GM23338 (cell line): ENCODE data around the gene OR1E2. TPM values are rescaled to one million over a fixed set of nuclear protein-coding genes. Genes with fewer than 3 reads are reported as not detected.

Experiments used
- ATAC-seq: fragments of 200-7000 bp; cut with Tn5 transposase; 3 replicates; pipeline ENCODE4 v1.9.1; 2020
- DNase-seq: peaks from one replicate; pipeline ENCODE4 v3.0.0-alpha.2; 2015; ENCODE audit warnings: low spot score
- H2AFZ ChIP-seq: fragments of 200-600 bp; sonication (generic); 2 replicates; pipeline ENCODE4 v1.8.0; 2016; ENCODE audit warnings: antibody characterized with exemption, mild to moderate bottlenecking, moderate library complexity
- H3F3A ChIP-seq: fragments of 200-600 bp; sonication (generic); replicated peaks from 2 replicates; pipeline ENCODE4 v1.8.0; 2017; ENCODE audit warnings: antibody characterized with exemption, mixed run types, low read depth
- H3K27ac ChIP-seq: fragments of 200-600 bp; sonication (generic); 2 replicates; pipeline ENCODE4 v1.6.1; 2016; ENCODE audit warnings: low read depth
- H3K27me3 ChIP-seq: fragments of 200-600 bp; sonication (generic); 2 replicates; pipeline ENCODE4 v1.8.0; 2016; ENCODE audit warnings: mild to moderate bottlenecking, mixed run types, moderate library complexity; ENCODE audit not compliant: insufficient read depth
- H3K36me3 ChIP-seq: fragments of 200-600 bp; sonication (generic); 2 replicates; pipeline ENCODE4 v1.8.0; 2016; ENCODE audit warnings: mild to moderate bottlenecking; ENCODE audit not compliant: insufficient read depth
- H3K4me1 ChIP-seq: fragments of 200-600 bp; sonication (generic); 2 replicates; pipeline ENCODE4 v1.8.0; 2016; ENCODE audit warnings: mild to moderate bottlenecking, moderate library complexity; ENCODE audit not compliant: insufficient read depth
- H3K4me2 ChIP-seq: fragments of 200-600 bp; sonication (generic); 2 replicates; pipeline ENCODE4 v1.7.1; 2017; ENCODE audit warnings: mixed run types
- H3K4me3 ChIP-seq: fragments of 200-600 bp; sonication (generic); 2 replicates; pipeline ENCODE4 v1.6.1; 2016; ENCODE audit warnings: mixed run types
- H3K79me2 ChIP-seq: fragments of 200-600 bp; sonication (generic); replicated peaks from 2 replicates; pipeline ENCODE4 v1.8.0; 2017; ENCODE audit warnings: mild to moderate bottlenecking; ENCODE audit not compliant: insufficient read depth
- H3K9me2 ChIP-seq: fragments of 200-600 bp; sonication (generic); 2 replicates; pipeline ENCODE4 v1.8.0; 2017; ENCODE audit not compliant: insufficient read depth
- H4K20me1 ChIP-seq: fragments of 200-600 bp; sonication (generic); replicated peaks from 2 replicates; pipeline ENCODE4 v1.8.0; 2017; ENCODE audit warnings: mild to moderate bottlenecking; ENCODE audit not compliant: insufficient read depth
- H3K27ac Mint-ChIP-seq: 2 replicates; pipeline ENCODE4 v1.8.0; 2020; ENCODE audit warnings: inconsistent platforms, mild to moderate bottlenecking, moderate library complexity, mixed read lengths
- H3K27me3 Mint-ChIP-seq: 3 replicates; pipeline ENCODE4 v1.8.0; 2022; ENCODE audit warnings: low read depth, mild to moderate bottlenecking, moderate library complexity, mixed read lengths, inconsistent platforms; ENCODE audit not compliant: insufficient read depth, poor library complexity
- H3K36me3 Mint-ChIP-seq: 3 replicates; pipeline ENCODE4 v1.8.0; 2021; ENCODE audit warnings: low read depth, mild to moderate bottlenecking, inconsistent platforms, moderate library complexity, mixed read lengths
- H3K4me1 Mint-ChIP-seq: 3 replicates; pipeline ENCODE4 v1.8.0; 2020; ENCODE audit warnings: mild to moderate bottlenecking, inconsistent platforms, mixed read lengths
- H3K4me3 Mint-ChIP-seq: 3 replicates; pipeline ENCODE4 v1.8.0; 2021; ENCODE audit warnings: moderate library complexity, mild to moderate bottlenecking, inconsistent platforms, mixed read lengths
- H3K9me3 Mint-ChIP-seq: 3 replicates; pipeline ENCODE4 v1.8.0; 2020; ENCODE audit warnings: moderate library complexity, mild to moderate bottlenecking, inconsistent platforms, mixed read lengths
- CREB1 ChIP-seq: fragments of 250-450 bp; sonication (Bioruptor Pico); IDR thresholded peaks from 2 replicates; pipeline ENCODE4 v1.5.0; 2020; ENCODE audit warnings: low read depth, mild to moderate bottlenecking, moderate library complexity
- CTCF ChIP-seq, 2 experiments: fragments of 200-600 bp in 1 of 2; sonication (generic) in 1 of 2; conservative IDR thresholded peaks; 2 replicates each; pipeline versions ENCODE4 v1.5.1 to v1.6.1; 2016 to 2017; ENCODE audit warnings: antibody characterized with exemption in 2 of 2, low read depth in 2 of 2, mild to moderate bottlenecking in 2 of 2, moderate library complexity in 1 of 2
- ETS1 ChIP-seq: IDR thresholded peaks from 2 replicates; pipeline ENCODE4 v1.6.1; 2016; ENCODE audit warnings: antibody characterized with exemption
- EZH2 ChIP-seq: fragments of 200-600 bp; sonication (generic); IDR thresholded peaks from one replicate; pipeline ENCODE4 v1.8.0; 2017; ENCODE audit warnings: antibody characterized with exemption, mild to moderate bottlenecking, low read depth; ENCODE audit not compliant: unreplicated experiment
- EZH2phosphoT487 ChIP-seq: fragments of 200-600 bp; sonication (generic); IDR thresholded peaks from one replicate; pipeline ENCODE4 v1.8.1; 2018; ENCODE audit warnings: antibody characterized with exemption; ENCODE audit not compliant: unreplicated experiment
- JUNB ChIP-seq: IDR thresholded peaks from one replicate; pipeline ENCODE4 v1.6.1; 2016; ENCODE audit warnings: antibody characterized with exemption; ENCODE audit not compliant: unreplicated experiment
- NANOG ChIP-seq: IDR thresholded peaks from 2 replicates; pipeline ENCODE4 v1.6.1; 2016; ENCODE audit warnings: antibody characterized with exemption, borderline replicate concordance
- POLR2AphosphoS5 ChIP-seq: IDR thresholded peaks from 2 replicates; pipeline ENCODE4 v1.6.1; 2016; ENCODE audit warnings: antibody characterized with exemption, low read depth
- REST ChIP-seq: IDR thresholded peaks from one replicate; pipeline ENCODE4 v1.6.1; 2018; ENCODE audit warnings: antibody characterized with exemption; ENCODE audit not compliant: unreplicated experiment
- STAT1 ChIP-seq: IDR thresholded peaks from one replicate; pipeline ENCODE4 v1.6.1; 2016; ENCODE audit warnings: antibody characterized with exemption; ENCODE audit not compliant: unreplicated experiment
- ZNF114 ChIP-seq: fragments of 250-450 bp; sonication (Bioruptor Pico); IDR thresholded peaks from 2 replicates; pipeline ENCODE4 v1.5.0; 2020; ENCODE audit warnings: mild to moderate bottlenecking, moderate library complexity
- ZNF331 ChIP-seq: fragments of 250-450 bp; sonication (Bioruptor Pico); IDR thresholded peaks from 2 replicates; pipeline ENCODE4 v1.5.0; 2020; ENCODE audit warnings: low read depth, mild to moderate bottlenecking, moderate library complexity
- polyA plus RNA-seq: library from polyadenylated mRNA; unstranded; fragments of >200 nt; fragmentation: Nextera tagmentation; extraction: Ambion mirVana; gene quantifications from 2 replicates; pipeline ENCODE4 v1.2.1, GENCODE V29; 2016
- total RNA-seq: library from RNA; depleted of rRNA; stranded (reverse); fragments of >200 nt; shearing (Covaris generic); gene quantifications from 2 replicates; pipeline ENCODE4 v1.2.3, GENCODE V29; 2014
- TF ChIP-seq, protein P1 (sequence below): fragments of 250-450 bp; sonication (Bioruptor Pico); IDR thresholded peaks from 2 replicates; pipeline ENCODE4 v1.5.0; 2020; ENCODE audit warnings: mild to moderate bottlenecking, moderate library complexity

OR1E2 gene
- total and polyA plus RNA-seq, 2 experiments from 2014 or later = not detected

- Histone ChIP-seq H3K36me3 (no peaks in the 10 kb centered on the region), H3K79me2 (no peaks in the 10 kb centered on the region), H2AFZ (peak overlapping the region; percentile 23; the same call in 1 of the 2 replicates), H3K4me3 (no peak overlapping the region), H4K20me1 (no peaks in the 10 kb centered on the region), H3K4me2 (no peak overlapping the region), H3K4me1 (peaks cover 10% of the 10 kb centered on the region), H3F3A (no peaks in the 10 kb centered on the region), H3K27ac (no peak overlapping the region), H3K27me3 (no peaks in the 10 kb centered on the region), H3K9me2 (no peaks in the 10 kb centered on the region)
- Mint-ChIP-seq H3K4me3 (no peak overlapping the region), H3K4me1 (peaks cover 14% of the 10 kb centered on the region; the same call in 2 of the 3 replicates), H3K9me3 (no peaks in the 10 kb centered on the region; the same call in 2 of the 3 replicates), H3K27ac (no peak overlapping the region), H3K27me3 (peaks cover 1% of the 10 kb centered on the region), H3K36me3 (no peaks in the 10 kb centered on the region)
- no peak for TF ChIP-seq ETS1
- TF ChIP-seq POLR2AphosphoS5 = no peak
- no peak for TF ChIP-seq CREB1 (CRISPR knock-in tag)
- TF ChIP-seq EZH2 = no peak
- no peak for TF ChIP-seq STAT1
- no peak for TF ChIP-seq JUNB
- TF ChIP-seq ZNF114 (CRISPR knock-in tag) = no peak
- TF ChIP-seq, protein P1, sequence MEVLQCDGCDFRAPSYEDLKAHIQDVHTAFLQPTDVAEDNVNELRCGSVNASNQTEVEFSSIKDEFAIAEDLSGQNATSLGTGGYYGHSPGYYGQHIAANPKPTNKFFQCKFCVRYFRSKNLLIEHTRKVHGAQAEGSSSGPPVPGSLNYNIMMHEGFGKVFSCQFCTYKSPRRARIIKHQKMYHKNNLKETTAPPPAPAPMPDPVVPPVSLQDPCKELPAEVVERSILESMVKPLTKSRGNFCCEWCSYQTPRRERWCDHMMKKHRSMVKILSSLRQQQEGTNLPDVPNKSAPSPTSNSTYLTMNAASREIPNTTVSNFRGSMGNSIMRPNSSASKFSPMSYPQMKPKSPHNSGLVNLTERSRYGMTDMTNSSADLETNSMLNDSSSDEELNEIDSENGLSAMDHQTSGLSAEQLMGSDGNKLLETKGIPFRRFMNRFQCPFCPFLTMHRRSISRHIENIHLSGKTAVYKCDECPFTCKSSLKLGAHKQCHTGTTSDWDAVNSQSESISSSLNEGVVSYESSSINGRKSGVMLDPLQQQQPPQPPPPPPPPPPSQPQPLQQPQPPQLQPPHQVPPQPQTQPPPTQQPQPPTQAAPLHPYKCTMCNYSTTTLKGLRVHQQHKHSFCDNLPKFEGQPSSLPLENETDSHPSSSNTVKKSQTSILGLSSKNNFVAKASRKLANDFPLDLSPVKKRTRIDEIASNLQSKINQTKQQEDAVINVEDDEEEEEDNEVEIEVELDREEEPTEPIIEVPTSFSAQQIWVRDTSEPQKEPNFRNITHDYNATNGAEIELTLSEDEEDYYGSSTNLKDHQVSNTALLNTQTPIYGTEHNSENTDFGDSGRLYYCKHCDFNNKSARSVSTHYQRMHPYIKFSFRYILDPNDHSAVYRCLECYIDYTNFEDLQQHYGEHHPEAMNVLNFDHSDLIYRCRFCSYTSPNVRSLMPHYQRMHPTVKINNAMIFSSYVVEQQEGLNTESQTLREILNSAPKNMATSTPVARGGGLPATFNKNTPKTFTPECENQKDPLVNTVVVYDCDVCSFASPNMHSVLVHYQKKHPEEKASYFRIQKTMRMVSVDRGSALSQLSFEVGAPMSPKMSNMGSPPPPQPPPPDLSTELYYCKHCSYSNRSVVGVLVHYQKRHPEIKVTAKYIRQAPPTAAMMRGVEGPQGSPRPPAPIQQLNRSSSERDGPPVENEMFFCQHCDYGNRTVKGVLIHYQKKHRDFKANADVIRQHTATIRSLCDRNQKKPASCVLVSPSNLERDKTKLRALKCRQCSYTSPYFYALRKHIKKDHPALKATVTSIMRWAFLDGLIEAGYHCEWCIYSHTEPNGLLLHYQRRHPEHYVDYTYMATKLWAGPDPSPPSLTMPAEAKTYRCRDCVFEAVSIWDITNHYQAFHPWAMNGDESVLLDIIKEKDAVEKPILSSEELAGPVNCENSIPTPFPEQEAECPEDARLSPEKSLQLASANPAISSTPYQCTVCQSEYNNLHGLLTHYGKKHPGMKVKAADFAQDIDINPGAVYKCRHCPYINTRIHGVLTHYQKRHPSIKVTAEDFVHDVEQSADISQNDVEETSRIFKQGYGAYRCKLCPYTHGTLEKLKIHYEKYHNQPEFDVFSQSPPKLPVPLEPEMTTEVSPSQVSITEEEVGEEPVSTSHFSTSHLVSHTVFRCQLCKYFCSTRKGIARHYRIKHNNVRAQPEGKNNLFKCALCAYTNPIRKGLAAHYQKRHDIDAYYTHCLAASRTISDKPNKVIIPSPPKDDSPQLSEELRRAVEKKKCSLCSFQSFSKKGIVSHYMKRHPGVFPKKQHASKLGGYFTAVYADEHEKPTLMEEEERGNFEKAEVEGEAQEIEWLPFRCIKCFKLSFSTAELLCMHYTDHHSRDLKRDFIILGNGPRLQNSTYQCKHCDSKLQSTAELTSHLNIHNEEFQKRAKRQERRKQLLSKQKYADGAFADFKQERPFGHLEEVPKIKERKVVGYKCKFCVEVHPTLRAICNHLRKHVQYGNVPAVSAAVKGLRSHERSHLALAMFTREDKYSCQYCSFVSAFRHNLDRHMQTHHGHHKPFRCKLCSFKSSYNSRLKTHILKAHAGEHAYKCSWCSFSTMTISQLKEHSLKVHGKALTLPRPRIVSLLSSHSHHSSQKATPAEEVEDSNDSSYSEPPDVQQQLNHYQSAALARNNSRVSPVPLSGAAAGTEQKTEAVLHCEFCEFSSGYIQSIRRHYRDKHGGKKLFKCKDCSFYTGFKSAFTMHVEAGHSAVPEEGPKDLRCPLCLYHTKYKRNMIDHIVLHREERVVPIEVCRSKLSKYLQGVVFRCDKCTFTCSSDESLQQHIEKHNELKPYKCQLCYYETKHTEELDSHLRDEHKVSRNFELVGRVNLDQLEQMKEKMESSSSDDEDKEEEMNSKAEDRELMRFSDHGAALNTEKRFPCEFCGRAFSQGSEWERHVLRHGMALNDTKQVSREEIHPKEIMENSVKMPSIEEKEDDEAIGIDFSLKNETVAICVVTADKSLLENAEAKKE = no peak
- no peak for TF ChIP-seq ZNF331 (CRISPR knock-in tag)
- TF ChIP-seq NANOG = no peak
- no peak for TF ChIP-seq CTCF (conservative IDR thresholded peaks at IDR 0.05; ENCODE audit: low read depth in 2 of 2)
- no peak for TF ChIP-seq REST
- no peak for TF ChIP-seq EZH2phosphoT487
- DNase-seq (no peak), ATAC-seq (no peak)
Measured at GRCh38 chr17:3474212-3474611, 40.6 kb upstream of the OR1E2 start.
